Measurements from ENCODE around the gene IGF1R.

IGF1R gene

DNA sequence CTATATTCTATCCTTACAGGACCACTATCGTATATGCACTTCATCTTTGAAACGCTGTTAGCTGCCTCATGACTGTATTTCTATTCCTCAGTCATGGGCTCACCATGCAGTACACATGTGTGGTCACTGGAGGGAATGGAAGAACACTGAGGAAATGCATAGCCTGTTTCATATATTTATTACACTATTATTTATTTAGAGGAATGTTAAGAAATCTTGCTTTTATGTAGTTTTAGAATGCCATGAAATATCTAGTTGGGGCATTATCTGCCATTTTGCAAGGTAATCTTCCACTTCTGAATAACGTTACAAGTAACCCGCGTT is 155.7 kb downstream of the IGF1R start:
- DNase-seq = no peak
- H3K27me3 Mint-ChIP-seq = no peaks in the 10 kb centered on the region
- no peaks in the 10 kb centered on the region for H3K9me3 Mint-ChIP-seq
- H3K4me3 Mint-ChIP-seq = no peak overlapping the region
- peaks cover 8 to 20% of the 10 kb centered on the region in 2 donors for H3K4me1 Mint-ChIP-seq
- no peaks in the 10 kb centered on the region for H3K36me3 Mint-ChIP-seq
- ATAC-seq (replicated peaks) = no peak
- no peak overlapping the region for H3K27ac Mint-ChIP-seq

DNA sequence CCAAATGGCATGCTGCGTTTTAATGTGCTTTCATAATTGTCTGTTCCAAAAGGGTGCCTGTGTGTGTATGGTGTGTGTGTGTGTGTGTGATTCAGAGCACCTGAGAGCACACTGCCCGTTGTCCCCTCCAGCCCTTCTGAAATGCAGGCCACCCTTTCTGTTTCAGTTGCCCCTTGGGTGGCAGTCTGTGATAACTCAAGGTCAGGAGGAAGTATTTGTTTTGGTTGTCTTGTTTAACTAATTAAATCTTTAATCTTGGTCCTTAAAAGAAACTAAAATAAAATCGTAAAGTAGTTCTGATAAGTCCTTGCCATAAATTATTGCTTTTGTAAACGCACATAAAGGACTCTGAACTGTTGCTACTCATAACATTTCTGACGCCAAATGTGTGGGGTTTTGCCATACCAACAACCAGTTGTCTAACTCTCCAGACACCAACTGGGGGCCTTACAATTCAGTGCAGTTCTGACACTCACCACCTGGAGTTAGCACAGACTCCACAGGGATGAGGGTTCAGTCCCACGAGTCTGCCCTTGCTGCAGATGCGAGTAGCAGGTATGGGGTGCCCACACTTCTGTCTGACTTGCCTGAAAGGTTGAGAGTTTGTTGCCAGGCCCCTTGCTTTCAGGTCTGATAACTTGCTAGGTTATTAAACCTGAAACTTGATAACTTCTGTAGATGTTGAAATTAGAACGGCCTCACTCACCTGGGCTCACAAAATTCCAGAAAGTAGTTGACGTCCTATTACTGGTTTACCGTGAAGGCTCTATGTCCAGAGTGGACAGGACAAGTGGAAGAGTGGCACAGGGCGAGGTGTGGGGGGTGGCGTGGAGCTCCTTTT is 157.3 kb downstream of the IGF1R start:
- no peaks in the 10 kb centered on the region for H3K9me3 Mint-ChIP-seq
- no peak for DNase-seq
- H3K36me3 Mint-ChIP-seq = no peaks in the 10 kb centered on the region
- H3K4me1 Mint-ChIP-seq = peaks cover 6 to 8% of the 10 kb centered on the region in 2 donors
- H3K27me3 Mint-ChIP-seq = no peaks in the 10 kb centered on the region
- H3K27ac Mint-ChIP-seq = no peak overlapping the region
- ATAC-seq (replicated peaks) = peak in 1 of 2 donors; percentile 45
- no peak overlapping the region for H3K4me3 Mint-ChIP-seq

DNA sequence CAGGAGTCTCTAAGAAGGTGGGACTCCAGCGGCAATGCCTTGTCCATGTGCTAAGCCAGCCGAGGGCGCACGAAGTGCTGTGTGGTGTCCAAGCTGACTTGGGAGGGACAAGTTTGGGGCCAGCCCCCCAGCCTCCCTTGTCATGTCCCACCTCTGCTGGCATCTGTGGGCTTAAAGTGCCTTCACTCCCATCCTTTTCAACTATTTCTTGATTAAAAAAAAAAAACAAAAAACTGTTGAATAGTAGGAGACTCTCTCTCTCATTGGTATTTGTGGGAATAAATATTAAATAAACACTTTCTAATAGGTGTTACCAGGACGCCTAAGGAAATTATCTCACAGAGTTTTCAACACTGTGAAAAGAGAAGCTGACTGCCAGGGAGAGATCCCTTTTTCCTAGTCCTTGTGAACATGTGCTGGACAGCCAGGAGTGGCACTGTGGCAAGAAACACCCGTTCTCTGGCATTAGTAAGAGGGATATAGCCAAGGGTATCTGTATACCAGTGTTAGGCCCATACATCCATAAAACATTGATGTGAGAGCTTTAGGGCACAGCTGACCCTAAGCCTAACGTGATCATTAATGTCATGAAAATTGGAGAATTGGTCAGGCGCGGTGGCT is 158.0 kb downstream of the IGF1R start:
- H3K27me3 Mint-ChIP-seq = no peaks in the 10 kb centered on the region
- H3K4me1 Mint-ChIP-seq = peaks cover 1% of the 10 kb centered on the region in 2 donors
- H3K4me3 Mint-ChIP-seq = no peak overlapping the region
- DNase-seq = no peak
- H3K9me3 Mint-ChIP-seq = no peaks in the 10 kb centered on the region
- no peak overlapping the region for H3K27ac Mint-ChIP-seq
- no peak for ATAC-seq (replicated peaks)
- no peaks in the 10 kb centered on the region for H3K36me3 Mint-ChIP-seq

DNA sequence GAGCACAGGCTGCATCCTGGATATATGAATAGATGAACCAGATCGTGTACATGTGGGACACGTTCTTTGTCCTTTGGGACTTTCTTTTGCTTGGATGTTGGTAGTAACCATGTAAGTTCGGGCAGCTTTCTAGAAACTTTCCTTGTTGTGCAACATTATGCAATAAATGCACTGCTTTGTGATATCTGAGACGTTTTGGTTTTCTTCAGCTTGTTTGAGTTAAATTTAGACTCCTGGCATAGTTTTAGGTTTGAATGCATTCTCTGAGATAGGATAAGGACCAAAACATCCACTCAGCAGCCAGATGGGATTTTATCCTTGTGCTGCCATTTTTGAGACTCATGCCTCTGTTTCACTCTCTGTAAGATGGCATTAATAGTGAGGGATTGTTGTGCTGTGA is 158.9 kb downstream of the IGF1R start:
- Mint-ChIP-seq H3K27ac (no peak overlapping the region), H3K27me3 (no peaks in the 10 kb centered on the region), H3K9me3 (no peaks in the 10 kb centered on the region), H3K4me1 (no peaks in the 10 kb centered on the region), H3K36me3 (no peaks in the 10 kb centered on the region), H3K4me3 (no peak overlapping the region)
- DNase-seq (no peak), ATAC-seq (replicated peaks) (no peak)

DNA sequence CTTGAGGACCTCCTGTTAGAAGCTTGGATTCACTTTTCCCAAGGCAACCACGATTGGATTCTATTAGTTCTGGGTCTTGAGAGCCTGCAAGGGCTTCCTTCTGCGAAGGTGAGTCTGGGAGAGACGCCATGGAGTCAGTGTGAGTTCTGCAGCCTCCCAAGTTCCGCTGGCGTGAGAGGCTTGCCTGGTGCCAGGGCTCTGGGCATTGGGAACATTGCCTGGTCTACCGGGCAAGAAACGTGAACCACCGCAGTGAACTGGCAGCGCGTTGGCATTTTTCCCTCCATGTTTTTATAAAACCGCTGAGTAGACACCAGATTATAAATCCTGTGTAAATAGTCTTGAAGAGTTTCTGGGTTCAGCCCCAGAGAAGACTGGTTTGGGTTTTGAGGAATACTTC is 160.9 kb downstream of the IGF1R start:
- ATAC-seq (replicated peaks) (no peak), DNase-seq (no peak)
- H3K4me1 Mint-ChIP-seq = no peaks in the 10 kb centered on the region
- no peak overlapping the region for H3K4me3 Mint-ChIP-seq
- H3K27me3 Mint-ChIP-seq = no peaks in the 10 kb centered on the region
- H3K9me3 Mint-ChIP-seq = peaks cover 0 to 1% of the 10 kb centered on the region in 2 donors
- H3K27ac Mint-ChIP-seq = no peak overlapping the region
- H3K36me3 Mint-ChIP-seq = no peaks in the 10 kb centered on the region

DNA sequence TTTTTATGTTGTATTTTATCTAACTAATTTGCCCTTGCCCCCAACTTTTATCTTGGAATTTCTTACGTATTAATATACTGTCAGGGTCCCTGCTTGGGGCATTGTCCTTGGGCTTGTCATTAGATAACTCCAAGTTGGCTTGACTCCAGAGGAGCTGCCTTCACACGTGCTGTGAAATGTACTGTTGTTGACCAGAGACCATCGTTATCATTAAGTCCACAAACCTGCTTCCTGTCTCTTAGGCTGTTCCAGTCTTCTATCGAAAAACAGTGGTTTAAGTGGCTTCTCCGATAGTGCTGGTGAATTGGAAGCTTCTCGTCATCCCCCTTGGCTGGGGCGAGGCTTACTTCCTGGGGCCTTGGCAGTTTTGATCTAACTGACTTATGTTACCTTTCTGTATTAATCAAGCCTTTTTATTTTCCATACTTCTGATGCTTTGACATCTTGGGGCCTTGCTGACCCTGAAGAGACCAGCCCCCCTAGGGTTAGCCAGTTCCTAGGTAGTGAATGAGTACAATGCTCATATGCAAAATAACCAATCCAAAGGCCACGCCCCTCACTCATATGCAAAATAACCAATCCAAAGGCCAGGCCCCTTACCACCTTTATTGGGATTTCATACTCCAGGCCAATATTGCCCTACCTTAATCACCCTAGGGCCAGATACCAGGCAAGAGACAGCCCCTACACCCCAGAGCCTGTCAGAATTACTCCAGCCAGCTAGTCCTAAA is 164.5 kb downstream of the IGF1R start:
- no peak for ATAC-seq (replicated peaks)
- no peak overlapping the region for H3K4me3 Mint-ChIP-seq

DNA sequence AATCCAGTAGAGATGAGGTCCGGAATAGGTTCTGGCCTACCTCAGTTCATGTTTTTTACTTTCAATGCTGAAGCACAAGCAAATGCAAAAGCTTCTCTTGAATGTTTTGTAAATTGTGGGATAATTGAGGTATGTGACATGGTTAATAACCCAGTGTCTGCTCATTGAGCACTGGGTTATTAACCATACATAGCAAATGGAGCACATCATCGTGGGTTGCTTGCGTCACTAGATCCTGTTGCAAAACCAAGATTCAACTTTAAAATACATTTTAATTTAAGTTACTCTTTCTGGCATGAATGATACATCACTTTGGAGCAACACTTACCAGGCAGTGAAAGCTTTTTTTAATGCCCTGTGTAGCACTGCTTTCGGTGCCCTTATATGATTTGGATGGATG is 165.6 kb downstream of the IGF1R start:
- no peaks in the 10 kb centered on the region for H3K4me1 Mint-ChIP-seq
- H3K36me3 Mint-ChIP-seq = no peaks in the 10 kb centered on the region

More for the DNA sequence above, 164.5 kb downstream of the IGF1R start:
- no peaks in the 10 kb centered on the region for H3K36me3 Mint-ChIP-seq
- H3K4me1 Mint-ChIP-seq = no peaks in the 10 kb centered on the region
- no peak overlapping the region for H3K27ac Mint-ChIP-seq
- H3K9me3 Mint-ChIP-seq = peaks cover 0 to 1% of the 10 kb centered on the region in 2 donors
- DNase-seq = no peak
- no peaks in the 10 kb centered on the region for H3K27me3 Mint-ChIP-seq

DNA sequence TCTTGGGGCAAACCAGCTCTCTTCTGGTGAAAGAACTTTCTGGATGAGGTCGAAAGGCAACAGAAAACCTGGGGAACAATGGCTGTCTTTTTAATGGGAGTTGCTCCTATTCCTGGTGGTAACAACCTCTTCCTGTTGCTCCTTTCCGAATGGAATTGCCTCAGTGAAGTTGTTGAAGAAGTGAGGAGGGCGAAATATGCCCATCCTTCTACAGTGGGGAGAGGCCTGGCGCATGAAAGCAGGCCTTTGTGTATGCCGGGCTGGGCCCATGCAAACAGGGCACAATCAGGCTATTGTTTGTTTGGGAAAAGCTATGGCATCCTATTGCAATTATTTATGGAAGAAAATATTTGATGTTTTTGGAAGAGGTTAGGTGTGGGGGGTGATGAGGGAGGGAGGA is 166.9 kb downstream of the IGF1R start:
- ATAC-seq (replicated peaks) (no peak), DNase-seq (no peak)
- Mint-ChIP-seq H3K4me3 (no peak overlapping the region), H3K36me3 (no peaks in the 10 kb centered on the region), H3K4me1 (no peaks in the 10 kb centered on the region), H3K27ac (no peak overlapping the region), H3K9me3 (peaks cover 0 to 1% of the 10 kb centered on the region in 2 donors), H3K27me3 (no peaks in the 10 kb centered on the region)

More for the DNA sequence above, 165.6 kb downstream of the IGF1R start:
- ATAC-seq (replicated peaks) (no peak), DNase-seq (no peak)
- no peak overlapping the region for H3K4me3 Mint-ChIP-seq
- peaks cover 0 to 1% of the 10 kb centered on the region in 2 donors for H3K9me3 Mint-ChIP-seq
- H3K27me3 Mint-ChIP-seq = no peaks in the 10 kb centered on the region
- H3K27ac Mint-ChIP-seq = no peak overlapping the region

DNA sequence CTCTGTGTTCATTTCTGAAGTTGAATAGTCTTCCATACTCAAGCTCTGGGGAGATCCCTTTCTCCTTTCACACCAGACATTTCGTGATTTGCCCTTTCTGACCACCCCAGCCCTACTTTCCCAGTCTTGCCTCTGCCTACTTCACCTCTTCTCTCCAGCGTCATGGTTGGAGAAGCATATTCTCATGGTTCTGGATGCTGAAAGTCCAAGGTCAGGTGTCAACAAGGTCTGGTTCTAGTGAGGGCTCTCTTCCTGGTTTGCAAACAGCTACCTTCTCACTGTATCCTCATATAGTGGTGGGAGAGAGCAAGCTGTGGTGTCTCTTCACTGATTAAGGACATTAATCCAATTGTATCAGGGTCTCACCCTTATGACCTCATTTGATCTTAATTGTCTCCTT is 169.4 kb downstream of the IGF1R start:
- no peak for DNase-seq
- no peak overlapping the region for H3K27ac Mint-ChIP-seq
- H3K27me3 Mint-ChIP-seq = no peaks in the 10 kb centered on the region
- ATAC-seq (replicated peaks) = no peak
- peaks cover 0 to 1% of the 10 kb centered on the region in 2 donors for H3K9me3 Mint-ChIP-seq
- H3K4me3 Mint-ChIP-seq = no peak overlapping the region
- no peaks in the 10 kb centered on the region for H3K4me1 Mint-ChIP-seq
- H3K36me3 Mint-ChIP-seq = no peaks in the 10 kb centered on the region

DNA sequence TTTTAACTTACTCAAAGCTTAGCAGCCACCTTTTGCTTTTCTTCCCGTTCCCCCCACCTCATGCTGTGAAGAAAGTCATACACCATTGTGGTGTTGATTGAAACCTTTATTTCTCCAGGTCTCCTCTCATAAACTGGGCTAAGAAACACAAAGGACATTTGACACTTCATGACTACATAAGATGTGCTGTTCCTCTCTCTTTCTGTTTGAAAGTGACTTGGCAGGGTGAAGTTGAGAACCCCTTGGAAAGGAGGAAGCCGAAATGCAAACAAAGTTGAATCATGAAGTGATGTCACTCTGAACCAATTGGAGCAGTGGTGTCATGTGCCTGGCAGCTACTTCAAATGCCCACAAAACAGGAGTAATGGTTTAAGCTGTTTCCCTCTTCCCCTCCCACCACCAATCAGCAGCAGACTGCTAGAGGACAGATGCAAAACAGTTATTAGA is 174.7 kb downstream of the IGF1R start:
- Mint-ChIP-seq H3K36me3 (peaks cover 4 to 5% of the 10 kb centered on the region in 2 donors), H3K4me1 (peaks cover 0 to 1% of the 10 kb centered on the region in 2 donors), H3K9me3 (peaks cover 0 to 3% of the 10 kb centered on the region in 2 donors), H3K27me3 (no peaks in the 10 kb centered on the region), H3K27ac (peak overlapping the region; percentile 22), H3K4me3 (no peak overlapping the region)
- ATAC-seq (replicated peaks) (peak; percentile 25 to 43), DNase-seq (no peak)

DNA sequence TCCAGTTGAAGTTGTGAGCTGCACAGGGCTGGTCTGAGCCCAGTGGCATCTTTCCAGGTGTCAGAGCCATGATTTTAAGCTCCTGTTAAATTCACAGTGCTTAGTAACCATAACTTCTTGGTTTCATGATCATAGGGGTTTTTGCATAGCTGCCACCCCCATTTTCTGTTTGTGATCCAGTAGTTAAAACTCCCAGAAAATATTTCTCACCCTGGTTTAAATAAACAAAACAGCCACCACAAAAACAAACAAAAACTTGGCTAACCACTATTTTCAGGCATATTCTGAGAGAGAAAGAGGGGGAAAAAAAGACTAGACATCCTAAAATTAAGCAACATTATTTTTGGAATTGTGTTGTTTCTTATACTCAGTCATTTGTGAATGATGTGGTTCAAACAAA is 175.3 kb downstream of the IGF1R start:
- H3K36me3 Mint-ChIP-seq = peaks cover 7 to 9% of the 10 kb centered on the region in 2 donors
- H3K4me3 Mint-ChIP-seq = no peak overlapping the region
- no peak for ATAC-seq (replicated peaks)
- no peak overlapping the region for H3K27ac Mint-ChIP-seq
- H3K27me3 Mint-ChIP-seq = no peaks in the 10 kb centered on the region
- H3K9me3 Mint-ChIP-seq = peaks cover 4 to 6% of the 10 kb centered on the region in 2 donors
- no peak for DNase-seq
- peaks cover 0 to 1% of the 10 kb centered on the region in 2 donors for H3K4me1 Mint-ChIP-seq

DNA sequence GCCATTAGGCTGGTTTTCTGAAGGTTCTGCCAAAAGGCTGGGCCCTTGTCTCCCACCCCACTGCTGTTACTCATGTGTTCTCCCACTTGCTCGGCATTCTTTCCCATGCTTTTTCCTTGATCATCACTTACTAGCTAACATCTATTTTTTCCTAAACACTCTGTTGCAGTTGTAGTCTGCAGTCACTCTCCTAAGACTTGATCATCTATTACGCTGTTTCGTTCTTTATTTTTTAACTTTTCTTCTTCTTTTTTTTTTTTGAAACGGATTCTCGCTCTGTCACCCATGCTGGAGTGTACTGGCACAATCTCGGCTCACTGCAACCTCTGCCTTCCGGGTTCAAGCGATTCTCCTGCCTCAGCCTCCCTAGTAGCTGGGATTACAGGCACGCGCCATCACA is 176.3 kb downstream of the IGF1R start:
- Mint-ChIP-seq H3K36me3 (peaks cover 7 to 9% of the 10 kb centered on the region in 2 donors), H3K9me3 (peaks cover 4 to 7% of the 10 kb centered on the region in 2 donors), H3K27ac (no peak overlapping the region), H3K4me1 (peaks cover 0 to 1% of the 10 kb centered on the region in 2 donors), H3K4me3 (no peak overlapping the region), H3K27me3 (no peaks in the 10 kb centered on the region)
- ATAC-seq (replicated peaks) (no peak), DNase-seq (no peak)

DNA sequence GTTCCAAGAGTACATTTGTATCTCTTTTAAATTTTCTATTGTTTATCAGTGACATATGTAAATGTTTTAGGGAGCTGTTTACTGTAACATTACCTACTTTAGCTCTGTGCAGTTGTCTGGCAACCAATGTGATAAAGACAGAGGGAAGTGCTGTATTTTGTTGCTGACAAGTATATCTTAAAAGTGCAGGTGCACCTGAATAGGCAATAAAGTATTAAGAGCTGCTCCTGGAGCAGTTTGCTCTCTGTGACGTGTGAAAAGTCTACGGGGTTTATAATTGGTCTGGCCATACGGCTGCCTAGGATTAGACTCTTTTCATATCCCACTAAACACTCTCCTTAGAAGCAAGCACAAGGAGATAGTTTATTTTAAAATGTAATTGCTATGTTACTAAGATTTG is 178.3 kb downstream of the IGF1R start:
- H3K9me3 Mint-ChIP-seq = peaks cover 17 to 19% of the 10 kb centered on the region in 2 donors
- peaks cover 19 to 25% of the 10 kb centered on the region in 2 donors for H3K36me3 Mint-ChIP-seq
- H3K4me1 Mint-ChIP-seq = peaks cover 0 to 1% of the 10 kb centered on the region in 2 donors
- H3K27me3 Mint-ChIP-seq = no peaks in the 10 kb centered on the region
- no peak overlapping the region for H3K27ac Mint-ChIP-seq
- H3K4me3 Mint-ChIP-seq = no peak overlapping the region
- no peak for ATAC-seq (replicated peaks)
- DNase-seq = no peak

DNA sequence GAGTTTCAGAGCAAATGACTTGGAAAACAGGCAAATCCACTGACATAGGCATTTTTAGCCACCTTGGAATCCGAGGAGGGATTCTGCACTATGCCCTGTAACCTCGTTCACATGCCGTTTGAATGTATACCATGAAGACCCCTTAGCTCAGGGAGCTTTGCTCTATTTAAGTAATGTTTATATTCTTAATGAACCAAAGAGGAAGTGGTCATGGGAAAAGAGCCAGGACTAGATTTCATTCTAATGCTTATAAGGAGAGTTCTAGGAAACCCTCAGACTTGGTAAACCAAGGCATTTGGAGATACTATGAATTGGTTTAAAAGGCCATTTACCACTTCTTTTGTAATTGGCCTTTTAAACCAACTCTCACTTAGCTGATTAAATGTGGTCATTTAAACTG is 178.9 kb downstream of the IGF1R start:
- ATAC-seq (replicated peaks) = no peak
- Mint-ChIP-seq H3K9me3 (peaks cover 17 to 23% of the 10 kb centered on the region in 2 donors), H3K36me3 (peaks cover 25% of the 10 kb centered on the region in 2 donors)

More for the DNA sequence above, 178.9 kb downstream of the IGF1R start:
- Mint-ChIP-seq H3K27me3 (no peaks in the 10 kb centered on the region), H3K4me3 (no peak overlapping the region), H3K27ac (no peak overlapping the region), H3K4me1 (peaks cover 0 to 1% of the 10 kb centered on the region in 2 donors)
- no peak for DNase-seq

Measured in stimulated activated naive B cell treated with anti-CD40 and anti-IgM and Interleukin-4, amounts not matched to agents 10 μg/mL and 1 μg/mL and 100 μg/mL, for 72 hours (primary cell).